OCI-LY3 (cell line): ENCODE results near the gene NOTUM.

Experiments
- EZH2phosphoT487 ChIP-seq: fragments of 200-600 bp; shearing (Covaris generic); IDR thresholded peaks from 2 replicates; pipeline ENCODE4 v1.6.1; 2018; ENCODE audit warnings: antibody characterized with exemption, mixed run types, low read depth
- TF ChIP-seq, protein P1 (sequence below): fragments of 200-600, 300-600 bp; sonication (generic); IDR thresholded peaks from 2 replicates; pipeline ENCODE4 v1.5.1; 2014; ENCODE audit warnings: antibody characterized with exemption, low read length, low read depth

- TF ChIP-seq, protein P1, sequence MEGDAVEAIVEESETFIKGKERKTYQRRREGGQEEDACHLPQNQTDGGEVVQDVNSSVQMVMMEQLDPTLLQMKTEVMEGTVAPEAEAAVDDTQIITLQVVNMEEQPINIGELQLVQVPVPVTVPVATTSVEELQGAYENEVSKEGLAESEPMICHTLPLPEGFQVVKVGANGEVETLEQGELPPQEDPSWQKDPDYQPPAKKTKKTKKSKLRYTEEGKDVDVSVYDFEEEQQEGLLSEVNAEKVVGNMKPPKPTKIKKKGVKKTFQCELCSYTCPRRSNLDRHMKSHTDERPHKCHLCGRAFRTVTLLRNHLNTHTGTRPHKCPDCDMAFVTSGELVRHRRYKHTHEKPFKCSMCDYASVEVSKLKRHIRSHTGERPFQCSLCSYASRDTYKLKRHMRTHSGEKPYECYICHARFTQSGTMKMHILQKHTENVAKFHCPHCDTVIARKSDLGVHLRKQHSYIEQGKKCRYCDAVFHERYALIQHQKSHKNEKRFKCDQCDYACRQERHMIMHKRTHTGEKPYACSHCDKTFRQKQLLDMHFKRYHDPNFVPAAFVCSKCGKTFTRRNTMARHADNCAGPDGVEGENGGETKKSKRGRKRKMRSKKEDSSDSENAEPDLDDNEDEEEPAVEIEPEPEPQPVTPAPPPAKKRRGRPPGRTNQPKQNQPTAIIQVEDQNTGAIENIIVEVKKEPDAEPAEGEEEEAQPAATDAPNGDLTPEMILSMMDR, result no peak
- TF ChIP-seq EZH2phosphoT487, result no peak
Observed at GRCh38 chr17:81954131-81955057, 6.6 kb downstream of the NOTUM start.
